Measurements from ENCODE around the gene CCDC136.

CCDC136 gene

GRCh38 chr7:128807191-128807590, 15.4 kb downstream of the CCDC136 start:
- no peak for DNase-seq

GRCh38 chr7:128809363-128809762, 17.6 kb downstream of the CCDC136 start:
- no peak for DNase-seq

- no peak for DNase-seq
Measured at GRCh38 chr7:128810473-128810872, 18.7 kb downstream of the CCDC136 start.

- DNase-seq, result no peak
Measured at GRCh38 chr7:128810997-128811396, 19.2 kb downstream of the CCDC136 start.

- no peak for DNase-seq
Measured at GRCh38 chr7:128811631-128812430, 20.1 kb downstream of the CCDC136 start.

- DNase-seq, result no peak
Measured at GRCh38 chr7:128812514-128813168, 20.9 kb downstream of the CCDC136 start.

- DNase-seq, result no peak
Measured at GRCh38 chr7:128814499-128814898, 22.7 kb downstream of the CCDC136 start.

GRCh38 chr7:128815289-128815942, 23.6 kb downstream of the CCDC136 start:
- DNase-seq, result no peak

GRCh38 chr7:128818694-128819093, 26.9 kb downstream of the CCDC136 start:
- no peak for DNase-seq

GRCh38 chr7:128821724-128822123, 30.0 kb downstream of the CCDC136 start:
- DNase-seq, result no peak

- no peak for DNase-seq
Measured at GRCh38 chr7:128826512-128826911, 34.7 kb downstream of the CCDC136 start.

GRCh38 chr7:128826916-128827247, 35.1 kb downstream of the CCDC136 start:
- no peak for DNase-seq

- DNase-seq, result peak; percentile 23
Measured at GRCh38 chr7:128827248-128827958, 35.6 kb downstream of the CCDC136 start.

GRCh38 chr7:128827971-128828711, 36.4 kb downstream of the CCDC136 start:
- DNase-seq, result peak; percentile 45

GRCh38 chr7:128829391-128830166, 37.8 kb downstream of the CCDC136 start:
- DNase-seq, result peak; percentile 40

- peak; percentile 81 for DNase-seq
Measured at GRCh38 chr7:128830231-128831177, 38.7 kb downstream of the CCDC136 start, which contains the start of gene FLNC. Gene FLNC, plus strand, starts transcription at chr7:128830406. Its CDS starts 232 bp downstream, at chr7:128830638.

GRCh38 chr7:128831178-128831993, 39.6 kb downstream of the CCDC136 start:
- peak; percentile 83 for DNase-seq

- DNase-seq, result no peak
Measured at GRCh38 chr7:128831994-128832879, 40.5 kb downstream of the CCDC136 start.

GRCh38 chr7:128832880-128833147, 41.0 kb downstream of the CCDC136 start:
- peak; percentile 86 for DNase-seq
